A549 treated with AZD9567 at 1 μM for 4 hours (cell line): ENCODE data around the gene FAM72A. TPM values are rescaled to one million over a fixed set of nuclear protein-coding genes. Genes with fewer than 3 reads are reported as not detected.

Experiments
- total RNA-seq: library from RNA; stranded (reverse); fragments of 200-300 nt; extraction: Qiagen RNA extraction; gene quantifications from 5 replicates; pipeline ENCODE4 v1.2.3, GENCODE V29; 2022; ENCODE audit not compliant: insufficient read depth

Gene FAM72A
- 9.1 to 10.5 TPM (median 9.5 TPM) in 5 replicates for total RNA-seq

GRCh38 chr1:206202789-206203363 lies at the start of gene FAM72A:
FAM72A (minus strand) TSS chr1:206202839; CDS start chr1:206202025, 814 bp downstream.

GRCh38 chr1:206203364-206204158 lies 922 bp upstream of the FAM72A start, which contains the start of gene SRGAP2:
SRGAP2 (plus strand) TSS chr1:206203541; CDS start chr1:206205971, 2,430 bp downstream.

Other genes with a start within 250 kb of the FAM72A start
- gene RAB7B, start 199.4 kb downstream of the FAM72A start, total RNA-seq: 0.81 to 1.5 TPM (median 0.99 TPM) in 4 of 5 replicates, not detected in the other
- gene CTSE, start 178.9 kb downstream of the FAM72A start, total RNA-seq: not detected in 5 replicates
- gene RHEX, start 149.7 kb downstream of the FAM72A start, total RNA-seq: not detected in 5 replicates
- gene AVPR1B, start 85.5 kb downstream of the FAM72A start, total RNA-seq: not detected in 5 replicates
- gene SRGAP2, start 702 bp upstream of the FAM72A start, total RNA-seq: 22.4 to 31.0 TPM (median 28.1 TPM) in 5 replicates